WTC11 (cell line): ENCODE measurements around the gene UBQLN3. TPM values are rescaled to one million over a fixed set of nuclear protein-coding genes. Genes with fewer than 3 reads are reported as not detected.

Experiments used
- ATAC-seq: fragments of 200-7000 bp; cut with Tn5 transposase; 2 replicates; pipeline ENCODE4 v1.10.0; 2021; ENCODE audit warnings: mild to moderate bottlenecking, moderate library complexity
- CTCF ChIA-PET: fragments of 300-600 bp; sonication (Branson Sonifier 250); formaldehyde crosslinking; loops from one replicate; lab custom pipeline; 2021; ENCODE audit warnings: antibody characterized with exemption; lab: Charles Lee
- POLR2A ChIA-PET: fragments of 350-600 bp; sonication (Branson Sonifier 250); formaldehyde crosslinking; loops from one replicate; lab custom pipeline; 2021; ENCODE audit warnings: antibody characterized with exemption; lab: Charles Lee
- DNase-seq: peaks from one replicate; pipeline ENCODE4 v3.0.0; 2021; ENCODE audit warnings: low spot score
- H3K27ac Mint-ChIP-seq: 2 replicates; pipeline ENCODE4 v1.8.0; 2021; ENCODE audit warnings: mixed read lengths
- H3K27me3 Mint-ChIP-seq: 2 replicates; pipeline ENCODE4 v1.8.0; 2021; ENCODE audit warnings: low read depth, mild to moderate bottlenecking, moderate library complexity, mixed read lengths
- H3K36me3 Mint-ChIP-seq: 2 replicates; pipeline ENCODE4 v1.8.0; 2021; ENCODE audit warnings: mixed read lengths
- H3K4me1 Mint-ChIP-seq: 2 replicates; pipeline ENCODE4 v1.8.0; 2022; ENCODE audit warnings: mixed read lengths
- H3K4me3 Mint-ChIP-seq: 2 replicates; pipeline ENCODE4 v1.8.0; 2021; ENCODE audit warnings: mild to moderate bottlenecking, moderate library complexity, mixed read lengths
- H3K9me3 Mint-ChIP-seq: 2 replicates; pipeline ENCODE4 v1.8.0; 2021; ENCODE audit warnings: mixed read lengths
- EMX1 ChIP-seq: fragments of 250-450 bp; sonication (Bioruptor Pico); IDR thresholded peaks from 2 replicates; pipeline ENCODE4 v1.8.0; 2021; ENCODE audit warnings: mild to moderate bottlenecking
- JAZF1 ChIP-seq: fragments of 250-450 bp; sonication (Bioruptor Pico); IDR thresholded peaks from 2 replicates; pipeline ENCODE4 v1.9.0; 2021; ENCODE audit warnings: moderate library complexity, mild to moderate bottlenecking, inconsistent platforms
- NFE2L1 ChIP-seq: sonication (generic); formaldehyde crosslinking; IDR thresholded peaks from 2 replicates; pipeline ENCODE4 v1.8.1; 2023; ENCODE audit warnings: missing genetic modification reagents
- SOX15 ChIP-seq: fragments of 250-450 bp; sonication (Bioruptor Pico); IDR thresholded peaks from 2 replicates; pipeline ENCODE4 v1.9.0; 2021; ENCODE audit warnings: mild to moderate bottlenecking
- TP53 ChIP-seq: sonication (generic); formaldehyde crosslinking; IDR thresholded peaks from 2 replicates; pipeline ENCODE4 v1.8.1; 2023; ENCODE audit warnings: mild to moderate bottlenecking, missing genetic modification reagents
- ZBTB21 ChIP-seq: sonication (generic); formaldehyde crosslinking; IDR thresholded peaks from 2 replicates; pipeline ENCODE4 v1.8.1; 2023; ENCODE audit warnings: mild to moderate bottlenecking, missing genetic modification reagents, borderline replicate concordance
- ZNF138 ChIP-seq: sonication (generic); formaldehyde crosslinking; conservative IDR thresholded peaks from 2 replicates; pipeline ENCODE4 v1.8.1; 2022; ENCODE audit warnings: mild to moderate bottlenecking, moderate library complexity, missing genetic modification reagents
- ZNF219 ChIP-seq: sonication (generic); formaldehyde crosslinking; IDR thresholded peaks from 2 replicates; pipeline ENCODE4 v1.8.0; 2023; ENCODE audit warnings: missing genetic modification reagents, mild to moderate bottlenecking, borderline replicate concordance
- ZNF232 ChIP-seq: sonication (generic); formaldehyde crosslinking; IDR thresholded peaks from 2 replicates; pipeline ENCODE4 v1.8.0; 2022; ENCODE audit warnings: mild to moderate bottlenecking, missing genetic modification reagents
- total RNA-seq: library from RNA; stranded (reverse); gene quantifications from 3 replicates; pipeline ENCODE4 v1.2.3, GENCODE V29; 2021
- TF ChIP-seq, protein P1 (sequence below): sonication (generic); formaldehyde crosslinking; IDR thresholded peaks from 2 replicates; pipeline ENCODE4 v1.8.1; 2022; ENCODE audit warnings: missing genetic modification reagents, borderline replicate concordance
- TF ChIP-seq, protein P2 (sequence below): fragments of 250-450 bp; sonication (Bioruptor Pico); IDR thresholded peaks from 2 replicates; pipeline ENCODE4 v1.9.0; 2021; ENCODE audit warnings: mild to moderate bottlenecking, borderline replicate concordance
- TF ChIP-seq, protein P3 (sequence below): fragments of 250-450 bp; sonication (Bioruptor Pico); conservative IDR thresholded peaks from 2 replicates; pipeline ENCODE4 v1.9.0; 2021; ENCODE audit warnings: mild to moderate bottlenecking
- TF ChIP-seq, protein P4 (sequence below): sonication (generic); formaldehyde crosslinking; IDR thresholded peaks from 2 replicates; pipeline ENCODE4 v1.8.1; 2022; ENCODE audit warnings: low read depth, mild to moderate bottlenecking, moderate library complexity, missing genetic modification reagents, borderline replicate concordance
- TF ChIP-seq, protein P5 (sequence below): sonication (generic); formaldehyde crosslinking; IDR thresholded peaks from 2 replicates; pipeline ENCODE4 v1.8.0; 2022; ENCODE audit warnings: missing genetic modification reagents

The UBQLN3 gene
- total RNA-seq, 1 experiment from 2014 or later: not detected

DNA sequence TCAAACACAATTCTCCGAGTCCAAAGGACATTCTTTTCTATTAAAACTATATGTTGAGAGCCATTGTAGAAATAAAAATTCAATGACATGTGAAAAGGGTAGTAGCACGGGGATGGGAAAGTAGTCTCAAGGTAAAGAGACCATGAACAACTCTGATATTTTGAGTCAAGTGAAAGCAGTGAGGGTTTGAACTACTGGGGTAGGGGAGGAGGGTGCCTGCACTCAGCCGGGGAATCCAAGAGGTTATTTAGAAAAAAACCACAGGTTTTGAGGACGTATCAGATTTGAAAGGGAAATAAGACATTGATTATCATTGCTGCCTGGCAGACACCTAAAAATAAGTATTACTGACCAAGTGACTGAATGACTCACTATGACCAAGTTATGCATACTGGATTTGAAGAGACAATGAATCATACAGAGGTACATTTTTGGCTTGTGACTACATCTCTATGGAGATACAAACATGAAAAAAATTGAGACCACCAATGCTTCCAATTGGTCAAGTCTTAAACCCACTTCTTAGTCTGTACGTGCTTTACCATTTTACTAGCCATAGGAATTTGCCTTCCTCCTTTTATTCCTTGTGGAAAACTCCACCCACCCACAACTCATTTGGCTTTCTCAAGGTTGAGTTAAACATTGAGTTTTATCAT lies 40.8 kb upstream of the UBQLN3 start (continued):
- TF ChIP-seq ZNF138 (CRISPR knock-in tag): no peak
- no peak for TF ChIP-seq SOX15 (CRISPR knock-in tag)
- no peak for TF ChIP-seq TP53 (CRISPR knock-in tag)
- TF ChIP-seq, protein P1, sequence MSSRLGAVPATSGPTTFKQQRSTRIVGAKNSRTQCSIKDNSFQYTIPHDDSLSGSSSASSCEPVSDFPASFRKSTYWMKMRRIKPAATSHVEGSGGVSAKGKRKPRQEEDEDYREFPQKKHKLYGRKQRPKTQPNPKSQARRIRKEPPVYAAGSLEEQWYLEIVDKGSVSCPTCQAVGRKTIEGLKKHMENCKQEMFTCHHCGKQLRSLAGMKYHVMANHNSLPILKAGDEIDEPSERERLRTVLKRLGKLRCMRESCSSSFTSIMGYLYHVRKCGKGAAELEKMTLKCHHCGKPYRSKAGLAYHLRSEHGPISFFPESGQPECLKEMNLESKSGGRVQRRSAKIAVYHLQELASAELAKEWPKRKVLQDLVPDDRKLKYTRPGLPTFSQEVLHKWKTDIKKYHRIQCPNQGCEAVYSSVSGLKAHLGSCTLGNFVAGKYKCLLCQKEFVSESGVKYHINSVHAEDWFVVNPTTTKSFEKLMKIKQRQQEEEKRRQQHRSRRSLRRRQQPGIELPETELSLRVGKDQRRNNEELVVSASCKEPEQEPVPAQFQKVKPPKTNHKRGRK (CRISPR knock-in tag): no peak

DNA sequence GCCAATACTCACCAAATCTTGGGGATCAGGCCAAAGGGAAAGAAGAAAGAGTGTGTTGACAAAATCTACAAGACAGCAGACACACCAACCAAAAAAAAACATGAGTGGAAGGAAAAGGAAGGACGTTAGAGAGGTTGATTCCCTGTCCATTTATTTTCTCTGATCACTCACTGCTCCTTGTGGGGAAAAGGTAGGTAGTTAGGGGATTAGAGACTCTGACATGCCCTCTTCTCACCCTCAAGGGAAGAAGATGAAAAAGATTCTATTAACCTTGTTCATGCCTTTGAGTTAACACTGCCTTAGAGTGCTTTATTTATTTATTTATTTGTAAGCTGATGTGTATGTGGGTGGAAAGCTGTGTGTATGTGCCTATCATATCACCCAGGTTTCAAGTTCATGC lies 38.7 kb upstream of the UBQLN3 start, which contains the start of gene OR52H1:
OR52H1 (minus strand) TSS at position 101 of the 400 bp plus-strand sequence. CDS start 3,035 bp downstream, outside the sequence.
- ATAC-seq (no peak), DNase-seq (no peak)
- no peaks in the 10 kb centered on the region for H3K9me3 Mint-ChIP-seq
- H3K27ac Mint-ChIP-seq: no peak within 1 kb of the TSS
- POLR2A ChIA-PET: no interaction called here
- H3K4me1 Mint-ChIP-seq: no peaks in the 10 kb centered on the region
- TF ChIP-seq ZNF232 (CRISPR knock-in tag): no peak
- TF ChIP-seq, protein P2, sequence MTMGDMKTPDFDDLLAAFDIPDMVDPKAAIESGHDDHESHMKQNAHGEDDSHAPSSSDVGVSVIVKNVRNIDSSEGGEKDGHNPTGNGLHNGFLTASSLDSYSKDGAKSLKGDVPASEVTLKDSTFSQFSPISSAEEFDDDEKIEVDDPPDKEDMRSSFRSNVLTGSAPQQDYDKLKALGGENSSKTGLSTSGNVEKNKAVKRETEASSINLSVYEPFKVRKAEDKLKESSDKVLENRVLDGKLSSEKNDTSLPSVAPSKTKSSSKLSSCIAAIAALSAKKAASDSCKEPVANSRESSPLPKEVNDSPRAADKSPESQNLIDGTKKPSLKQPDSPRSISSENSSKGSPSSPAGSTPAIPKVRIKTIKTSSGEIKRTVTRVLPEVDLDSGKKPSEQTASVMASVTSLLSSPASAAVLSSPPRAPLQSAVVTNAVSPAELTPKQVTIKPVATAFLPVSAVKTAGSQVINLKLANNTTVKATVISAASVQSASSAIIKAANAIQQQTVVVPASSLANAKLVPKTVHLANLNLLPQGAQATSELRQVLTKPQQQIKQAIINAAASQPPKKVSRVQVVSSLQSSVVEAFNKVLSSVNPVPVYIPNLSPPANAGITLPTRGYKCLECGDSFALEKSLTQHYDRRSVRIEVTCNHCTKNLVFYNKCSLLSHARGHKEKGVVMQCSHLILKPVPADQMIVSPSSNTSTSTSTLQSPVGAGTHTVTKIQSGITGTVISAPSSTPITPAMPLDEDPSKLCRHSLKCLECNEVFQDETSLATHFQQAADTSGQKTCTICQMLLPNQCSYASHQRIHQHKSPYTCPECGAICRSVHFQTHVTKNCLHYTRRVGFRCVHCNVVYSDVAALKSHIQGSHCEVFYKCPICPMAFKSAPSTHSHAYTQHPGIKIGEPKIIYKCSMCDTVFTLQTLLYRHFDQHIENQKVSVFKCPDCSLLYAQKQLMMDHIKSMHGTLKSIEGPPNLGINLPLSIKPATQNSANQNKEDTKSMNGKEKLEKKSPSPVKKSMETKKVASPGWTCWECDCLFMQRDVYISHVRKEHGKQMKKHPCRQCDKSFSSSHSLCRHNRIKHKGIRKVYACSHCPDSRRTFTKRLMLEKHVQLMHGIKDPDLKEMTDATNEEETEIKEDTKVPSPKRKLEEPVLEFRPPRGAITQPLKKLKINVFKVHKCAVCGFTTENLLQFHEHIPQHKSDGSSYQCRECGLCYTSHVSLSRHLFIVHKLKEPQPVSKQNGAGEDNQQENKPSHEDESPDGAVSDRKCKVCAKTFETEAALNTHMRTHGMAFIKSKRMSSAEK (CRISPR knock-in tag): no peak
- TF ChIP-seq, protein P3, sequence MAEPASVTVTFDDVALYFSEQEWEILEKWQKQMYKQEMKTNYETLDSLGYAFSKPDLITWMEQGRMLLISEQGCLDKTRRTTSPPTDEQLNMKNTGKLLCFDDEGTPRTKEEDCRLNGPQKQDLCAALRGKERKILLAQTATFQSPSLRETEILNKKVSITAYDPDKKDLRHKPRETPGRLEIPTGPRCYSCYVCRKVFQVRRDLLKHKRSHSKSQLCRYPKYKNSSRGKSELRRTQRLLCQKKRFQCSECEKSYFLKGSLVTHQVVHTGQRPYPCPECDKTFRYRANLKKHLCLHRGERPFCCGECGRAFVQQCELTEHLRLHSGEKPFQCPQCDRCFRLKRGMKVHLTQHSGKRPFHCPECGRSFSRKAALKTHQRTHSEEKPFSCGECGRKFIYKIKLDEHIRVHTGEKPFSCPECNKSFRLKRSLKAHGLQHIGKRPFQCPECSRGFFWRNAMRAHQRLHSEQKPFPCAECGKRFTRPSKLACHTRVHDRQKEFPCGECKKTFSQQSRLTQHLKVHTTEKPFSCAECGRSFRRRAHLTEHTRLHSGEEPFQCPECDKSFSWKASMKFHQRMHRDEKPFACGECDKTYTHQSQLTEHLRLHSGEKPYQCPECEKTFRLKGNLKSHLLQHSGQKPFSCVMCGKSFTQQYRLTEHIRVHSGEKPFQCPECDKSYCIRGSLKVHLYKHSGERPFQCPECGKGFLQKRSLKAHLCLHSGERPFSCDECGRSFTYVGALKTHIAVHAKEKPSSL (CRISPR knock-in tag): no peak
- TF ChIP-seq ZBTB21: no peak
- TF ChIP-seq, protein P4, sequence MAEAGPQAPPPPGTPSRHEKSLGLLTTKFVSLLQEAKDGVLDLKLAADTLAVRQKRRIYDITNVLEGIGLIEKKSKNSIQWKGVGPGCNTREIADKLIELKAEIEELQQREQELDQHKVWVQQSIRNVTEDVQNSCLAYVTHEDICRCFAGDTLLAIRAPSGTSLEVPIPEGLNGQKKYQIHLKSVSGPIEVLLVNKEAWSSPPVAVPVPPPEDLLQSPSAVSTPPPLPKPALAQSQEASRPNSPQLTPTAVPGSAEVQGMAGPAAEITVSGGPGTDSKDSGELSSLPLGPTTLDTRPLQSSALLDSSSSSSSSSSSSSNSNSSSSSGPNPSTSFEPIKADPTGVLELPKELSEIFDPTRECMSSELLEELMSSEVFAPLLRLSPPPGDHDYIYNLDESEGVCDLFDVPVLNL (CRISPR knock-in tag): no peak
- no peak for TF ChIP-seq EMX1 (CRISPR knock-in tag)
- no peaks in the 10 kb centered on the region for H3K27me3 Mint-ChIP-seq
- H3K36me3 Mint-ChIP-seq: no peaks in the 10 kb centered on the region
- CTCF ChIA-PET: no interaction called here
- no peak within 1 kb of the TSS for H3K4me3 Mint-ChIP-seq

DNA sequence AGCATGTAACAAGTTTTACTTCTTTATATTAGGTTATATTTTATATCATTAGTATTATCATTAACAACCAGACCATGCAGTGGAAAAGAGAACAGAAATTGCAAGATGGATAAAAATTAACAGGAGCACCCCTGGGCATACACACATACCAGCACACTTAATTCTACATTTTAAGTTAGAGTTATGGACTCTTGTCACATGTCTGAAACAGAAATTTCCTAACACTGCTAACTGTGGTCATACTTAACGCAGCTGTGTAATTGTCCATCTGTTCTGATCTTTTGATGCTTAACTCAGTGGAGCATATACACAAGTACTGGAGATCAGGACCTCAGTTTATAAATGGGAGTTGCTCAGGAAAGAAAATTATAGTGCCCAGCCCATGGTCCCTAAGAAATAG lies 38.2 kb upstream of the UBQLN3 start:
- Mint-ChIP-seq H3K4me3 (no peak overlapping the region), H3K27me3 (no peaks in the 10 kb centered on the region), H3K9me3 (no peaks in the 10 kb centered on the region), H3K27ac (no peak overlapping the region), H3K36me3 (no peaks in the 10 kb centered on the region), H3K4me1 (no peaks in the 10 kb centered on the region)
- CTCF ChIA-PET: no interaction called here
- no peak for DNase-seq
- POLR2A ChIA-PET: no interaction called here
- no peak for ATAC-seq
- no peak for TF ChIP-seq ZNF219
- no peak for TF ChIP-seq JAZF1 (CRISPR knock-in tag)
- TF ChIP-seq TP53 (CRISPR knock-in tag): no peak
- TF ChIP-seq, protein P5, sequence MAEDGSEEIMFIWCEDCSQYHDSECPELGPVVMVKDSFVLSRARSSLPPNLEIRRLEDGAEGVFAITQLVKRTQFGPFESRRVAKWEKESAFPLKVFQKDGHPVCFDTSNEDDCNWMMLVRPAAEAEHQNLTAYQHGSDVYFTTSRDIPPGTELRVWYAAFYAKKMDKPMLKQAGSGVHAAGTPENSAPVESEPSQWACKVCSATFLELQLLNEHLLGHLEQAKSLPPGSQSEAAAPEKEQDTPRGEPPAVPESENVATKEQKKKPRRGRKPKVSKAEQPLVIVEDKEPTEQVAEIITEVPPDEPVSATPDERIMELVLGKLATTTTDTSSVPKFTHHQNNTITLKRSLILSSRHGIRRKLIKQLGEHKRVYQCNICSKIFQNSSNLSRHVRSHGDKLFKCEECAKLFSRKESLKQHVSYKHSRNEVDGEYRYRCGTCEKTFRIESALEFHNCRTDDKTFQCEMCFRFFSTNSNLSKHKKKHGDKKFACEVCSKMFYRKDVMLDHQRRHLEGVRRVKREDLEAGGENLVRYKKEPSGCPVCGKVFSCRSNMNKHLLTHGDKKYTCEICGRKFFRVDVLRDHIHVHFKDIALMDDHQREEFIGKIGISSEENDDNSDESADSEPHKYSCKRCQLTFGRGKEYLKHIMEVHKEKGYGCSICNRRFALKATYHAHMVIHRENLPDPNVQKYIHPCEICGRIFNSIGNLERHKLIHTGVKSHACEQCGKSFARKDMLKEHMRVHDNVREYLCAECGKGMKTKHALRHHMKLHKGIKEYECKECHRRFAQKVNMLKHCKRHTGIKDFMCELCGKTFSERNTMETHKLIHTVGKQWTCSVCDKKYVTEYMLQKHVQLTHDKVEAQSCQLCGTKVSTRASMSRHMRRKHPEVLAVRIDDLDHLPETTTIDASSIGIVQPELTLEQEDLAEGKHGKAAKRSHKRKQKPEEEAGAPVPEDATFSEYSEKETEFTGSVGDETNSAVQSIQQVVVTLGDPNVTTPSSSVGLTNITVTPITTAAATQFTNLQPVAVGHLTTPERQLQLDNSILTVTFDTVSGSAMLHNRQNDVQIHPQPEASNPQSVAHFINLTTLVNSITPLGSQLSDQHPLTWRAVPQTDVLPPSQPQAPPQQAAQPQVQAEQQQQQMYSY (CRISPR knock-in tag): no peak
- no peak for TF ChIP-seq NFE2L1 (CRISPR knock-in tag)
